CD14-positive monocyte (primary cell): Measurements from ENCODE around the gene UNC13C. TPM values are rescaled to one million over a fixed set of nuclear protein-coding genes. Genes with fewer than 3 reads are reported as not detected.

Experiments used
- DNase-seq, 3 donors: peaks; one replicate each; pipeline ENCODE4 v3.0.0-alpha.2; 2011 to 2022
- H2AFZ ChIP-seq: 2 replicates; pipeline ENCODE4 v1.6.0; 2012; ENCODE audit warnings: mild to moderate bottlenecking, low read depth, low read length, inconsistent platforms; ENCODE audit not compliant: insufficient read depth, poor library complexity, severe bottlenecking
- H3K27ac ChIP-seq, 2 donors: 1 replicate in 1 of 2; 2 replicates in 1 of 2; pipeline ENCODE4 v1.5.1; 2012 to 2013; ENCODE audit warnings: low read length in 2 of 2, control low read depth in 1 of 2, inconsistent platforms in 1 of 2, low read depth in 1 of 2, mild to moderate bottlenecking in 1 of 2
- H3K27me3 ChIP-seq, 2 donors: one replicate each; pipeline versions ENCODE4 v1.6.0 to v1.6.1; 2011 to 2013; ENCODE audit warnings: low read length in 2 of 2; ENCODE audit not compliant: control insufficient read depth in 2 of 2, insufficient read depth in 2 of 2
- H3K36me3 ChIP-seq, 2 donors: replicated peaks in 1 of 2; 1 replicate in 1 of 2; 2 replicates in 1 of 2; pipeline versions ENCODE4 v1.5.1 to v1.6.1; 2012 to 2013; ENCODE audit warnings: low read length in 2 of 2, control low read depth in 1 of 2, inconsistent platforms in 1 of 2, mild to moderate bottlenecking in 1 of 2; ENCODE audit not compliant: insufficient read depth in 2 of 2, control insufficient read depth in 1 of 2
- H3K4me1 ChIP-seq, 2 donors: 1 replicate in 1 of 2; 2 replicates in 1 of 2; pipeline versions ENCODE4 v1.5.1 to v1.6.1; 2012 to 2013; ENCODE audit warnings: low read length in 2 of 2, control low read depth in 1 of 2, inconsistent platforms in 1 of 2, mild to moderate bottlenecking in 1 of 2, moderate library complexity in 1 of 2; ENCODE audit not compliant: insufficient read depth in 2 of 2, control insufficient read depth in 1 of 2
- H3K4me2 ChIP-seq: replicated peaks from 2 replicates; pipeline ENCODE3; 2012; ENCODE audit warnings: low read length, moderate library complexity, mild to moderate bottlenecking; ENCODE audit not compliant: poor library complexity, severe bottlenecking; ENCODE audit errors: extremely low read depth
- H3K4me3 ChIP-seq, 3 experiments: fragments of 200-600 bp in 1 of 3; sonication (generic) in 1 of 3; replicated peaks in 1 of 3; 1 replicate in 2 of 3; 2 replicates in 1 of 3; pipeline ENCODE4 v1.5.1; 2011 to 2013; ENCODE audit warnings: low read length in 3 of 3, mild to moderate bottlenecking in 3 of 3, control low read depth in 2 of 3, low read depth in 2 of 3, inconsistent platforms in 1 of 3, moderate library complexity in 1 of 3
- H3K79me2 ChIP-seq: 2 replicates; pipeline ENCODE4 v1.6.0; 2012; ENCODE audit warnings: mild to moderate bottlenecking, control low read depth, inconsistent platforms, low read length, moderate library complexity; ENCODE audit not compliant: insufficient read depth
- H3K9ac ChIP-seq: 2 replicates; pipeline ENCODE4 v1.6.0; 2017; ENCODE audit warnings: low read length, mild to moderate bottlenecking; ENCODE audit not compliant: insufficient read depth, poor library complexity, severe bottlenecking
- H3K9me3 ChIP-seq, 2 donors: replicated peaks in 1 of 2; 1 replicate in 1 of 2; 2 replicates in 1 of 2; pipeline versions ENCODE4 v1.5.1 to v1.6.1; 2012 to 2013; ENCODE audit warnings: low read length in 2 of 2, control low read depth in 1 of 2; ENCODE audit not compliant: control insufficient read depth in 1 of 2, insufficient read depth in 1 of 2
- H4K20me1 ChIP-seq: 2 replicates; pipeline ENCODE4 v1.6.0; 2012; ENCODE audit warnings: mild to moderate bottlenecking, low read length, control low read depth, moderate library complexity; ENCODE audit not compliant: insufficient read depth
- H3K27ac Mint-ChIP-seq, 7 donors: one replicate each; pipeline ENCODE4 v1.8.0; 2020; ENCODE audit warnings: mild to moderate bottlenecking in 7 of 7, mixed read lengths in 7 of 7, moderate library complexity in 6 of 7, inconsistent platforms in 2 of 7
- H3K27me3 Mint-ChIP-seq, 3 donors: one replicate each; pipeline ENCODE4 v1.8.0; 2021 to 2022; ENCODE audit warnings: low read depth in 3 of 3, mild to moderate bottlenecking in 3 of 3, mixed read lengths in 3 of 3, moderate library complexity in 3 of 3, inconsistent platforms in 1 of 3
- H3K36me3 Mint-ChIP-seq, 2 donors: one replicate each; pipeline ENCODE4 v1.8.0; 2020; ENCODE audit warnings: mixed read lengths in 2 of 2, inconsistent platforms in 1 of 2, mild to moderate bottlenecking in 1 of 2
- H3K4me1 Mint-ChIP-seq: one replicate; pipeline ENCODE4 v1.8.0; 2020; ENCODE audit warnings: mild to moderate bottlenecking, mixed read lengths
- H3K4me3 Mint-ChIP-seq, 2 donors: one replicate each; pipeline ENCODE4 v1.8.0; 2020; ENCODE audit warnings: mild to moderate bottlenecking in 2 of 2, mixed read lengths in 2 of 2, moderate library complexity in 1 of 2
- H3K9me3 Mint-ChIP-seq, 7 donors: one replicate each; pipeline ENCODE4 v1.8.0; 2020 to 2022; ENCODE audit warnings: mixed read lengths in 7 of 7, mild to moderate bottlenecking in 6 of 7, moderate library complexity in 6 of 7, inconsistent platforms in 2 of 7
- WGBS: methylation state at CpG from one replicate; pipeline ENCODE4 v1.1.5; 2013; ENCODE audit warnings: missing lambda C conversion rate; ENCODE audit not compliant: insufficient coverage; 5-methylcytosine and 5-hydroxymethylcytosine counted together
- intact Hi-C, 2 donors: fragments of 100-400 bp; cut with micrococcal nuclease; formaldehyde crosslinking; loops; one replicate each; pipeline versions ENCODE4 v1.15.0 to v1.15.1; 2023
- polyA plus RNA-seq, 3 donors: library from polyadenylated mRNA; depleted of rRNA in 1 of 3; unstranded in 2 of 3; stranded (reverse) in 1 of 3; fragments of 300-500 nt in 2 of 3; fragments of >200 nt in 1 of 3; fragmentation: Illumina TruSeq in 2 of 3; gene quantifications; 1 replicate in 2 of 3; 2 replicates in 1 of 3; pipeline ENCODE4 v1.2.3, GENCODE V29; 2012 to 2021
- TF ChIP-seq, protein P1 (sequence below): fragments of 200-600 bp; IDR thresholded peaks from one replicate; pipeline ENCODE4 v1.8.0; 2022; ENCODE audit warnings: antibody characterized with exemption, mild to moderate bottlenecking

Gene UNC13C
- polyA plus RNA-seq, 3 donors: not detected

DNA sequence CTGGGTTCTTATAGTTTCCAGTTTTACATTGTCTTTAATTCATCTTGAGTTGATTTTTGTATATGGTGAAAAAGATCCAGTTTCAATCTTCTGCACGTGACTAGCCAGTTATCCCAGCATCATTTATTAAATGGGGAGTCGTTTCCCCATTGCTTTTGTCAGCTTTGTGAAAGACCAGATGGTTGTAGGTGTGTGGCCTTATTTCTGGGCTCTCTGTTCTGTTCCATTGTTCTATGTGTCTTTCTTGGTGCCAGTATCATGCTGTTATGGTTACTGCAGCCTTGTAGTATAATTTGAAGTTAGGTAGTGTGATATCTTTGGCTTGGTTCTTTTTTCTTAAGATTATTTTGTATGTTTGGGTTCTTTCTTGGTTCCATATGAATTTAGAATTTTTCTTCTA, 432.2 kb downstream of the UNC13C start:
- intact Hi-C loops: no loop called here
- no peaks in the 10 kb centered on the region for H3K36me3 Mint-ChIP-seq
- no peak overlapping the region for H3K9ac ChIP-seq
- DNase-seq: no peak
- TF ChIP-seq, protein P1, sequence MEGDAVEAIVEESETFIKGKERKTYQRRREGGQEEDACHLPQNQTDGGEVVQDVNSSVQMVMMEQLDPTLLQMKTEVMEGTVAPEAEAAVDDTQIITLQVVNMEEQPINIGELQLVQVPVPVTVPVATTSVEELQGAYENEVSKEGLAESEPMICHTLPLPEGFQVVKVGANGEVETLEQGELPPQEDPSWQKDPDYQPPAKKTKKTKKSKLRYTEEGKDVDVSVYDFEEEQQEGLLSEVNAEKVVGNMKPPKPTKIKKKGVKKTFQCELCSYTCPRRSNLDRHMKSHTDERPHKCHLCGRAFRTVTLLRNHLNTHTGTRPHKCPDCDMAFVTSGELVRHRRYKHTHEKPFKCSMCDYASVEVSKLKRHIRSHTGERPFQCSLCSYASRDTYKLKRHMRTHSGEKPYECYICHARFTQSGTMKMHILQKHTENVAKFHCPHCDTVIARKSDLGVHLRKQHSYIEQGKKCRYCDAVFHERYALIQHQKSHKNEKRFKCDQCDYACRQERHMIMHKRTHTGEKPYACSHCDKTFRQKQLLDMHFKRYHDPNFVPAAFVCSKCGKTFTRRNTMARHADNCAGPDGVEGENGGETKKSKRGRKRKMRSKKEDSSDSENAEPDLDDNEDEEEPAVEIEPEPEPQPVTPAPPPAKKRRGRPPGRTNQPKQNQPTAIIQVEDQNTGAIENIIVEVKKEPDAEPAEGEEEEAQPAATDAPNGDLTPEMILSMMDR: no peak
- no peak overlapping the region for H2AFZ ChIP-seq
- H3K4me2 ChIP-seq: no peak overlapping the region
- H3K27ac Mint-ChIP-seq: no peak overlapping the region
- no peaks in the 10 kb centered on the region for H3K27me3 ChIP-seq
- H3K4me1 Mint-ChIP-seq: no peaks in the 10 kb centered on the region
- no peaks in the 10 kb centered on the region for H3K79me2 ChIP-seq
- H3K9me3 Mint-ChIP-seq: peaks cover 0 to 5% (median 2%) of the 10 kb centered on the region in 7 donors
- no peaks in the 10 kb centered on the region for H4K20me1 ChIP-seq
- no peak overlapping the region for H3K4me3 Mint-ChIP-seq
- H3K27me3 Mint-ChIP-seq: no peaks in the 10 kb centered on the region
- H3K4me3 ChIP-seq: no peak overlapping the region
- H3K4me1 ChIP-seq: no peaks in the 10 kb centered on the region
- no peaks in the 10 kb centered on the region for H3K9me3 ChIP-seq
- H3K27ac ChIP-seq: no peak overlapping the region
- WGBS: 100% methylated on average over 2 of the region's 2 CpGs
- H3K36me3 ChIP-seq: no peaks in the 10 kb centered on the region

DNA sequence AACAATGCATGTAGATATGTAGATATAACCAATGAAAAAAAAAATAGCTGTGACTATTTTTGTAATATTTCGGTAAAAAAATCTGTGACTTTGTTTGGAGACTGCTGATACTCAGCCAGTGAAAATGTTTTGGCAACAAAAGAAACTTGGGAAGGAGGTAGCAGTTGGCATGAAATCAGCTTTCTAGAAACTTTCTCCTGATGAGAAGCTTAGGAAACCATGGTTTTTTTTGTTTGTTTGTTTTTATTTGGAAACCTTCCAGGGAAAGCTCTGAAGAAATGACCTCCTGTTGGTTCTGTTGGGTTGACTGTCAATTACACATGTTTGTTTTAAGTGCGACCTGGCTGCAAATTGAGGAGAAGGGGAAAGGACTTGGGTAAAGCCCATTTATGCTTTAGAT, 445.9 kb downstream of the UNC13C start:
- Histone ChIP-seq H3K4me2 (no peak overlapping the region), H3K27me3 (no peaks in the 10 kb centered on the region), H4K20me1 (no peaks in the 10 kb centered on the region), H3K79me2 (no peaks in the 10 kb centered on the region), H3K4me3 (no peak overlapping the region), H3K36me3 (no peaks in the 10 kb centered on the region), H3K9me3 (peaks cover 0 to 14% of the 10 kb centered on the region in 2 donors), H3K27ac (no peak overlapping the region), H2AFZ (no peak overlapping the region), H3K9ac (no peak overlapping the region), H3K4me1 (no peaks in the 10 kb centered on the region)
- H3K4me3 Mint-ChIP-seq: no peak overlapping the region
- TF ChIP-seq, protein P1: no peak
- H3K9me3 Mint-ChIP-seq: peaks cover 2 to 7% (median 4%) of the 10 kb centered on the region in 7 donors
- no peak for DNase-seq
- H3K27ac Mint-ChIP-seq: no peak overlapping the region
- H3K36me3 Mint-ChIP-seq: no peaks in the 10 kb centered on the region
- WGBS: 86% methylated on average over 1 of the region's 2 CpGs
- no peaks in the 10 kb centered on the region for H3K27me3 Mint-ChIP-seq
- intact Hi-C loops: no loop called here
- H3K4me1 Mint-ChIP-seq: no peaks in the 10 kb centered on the region
